ENCODE data around the gene RHOV. TPM values are rescaled to one million over a fixed set of nuclear protein-coding genes. Genes with fewer than 3 reads are reported as not detected.

RHOV gene
- total RNA-seq, 1 donor from 2014 or later, result 1.8 TPM

DNA sequence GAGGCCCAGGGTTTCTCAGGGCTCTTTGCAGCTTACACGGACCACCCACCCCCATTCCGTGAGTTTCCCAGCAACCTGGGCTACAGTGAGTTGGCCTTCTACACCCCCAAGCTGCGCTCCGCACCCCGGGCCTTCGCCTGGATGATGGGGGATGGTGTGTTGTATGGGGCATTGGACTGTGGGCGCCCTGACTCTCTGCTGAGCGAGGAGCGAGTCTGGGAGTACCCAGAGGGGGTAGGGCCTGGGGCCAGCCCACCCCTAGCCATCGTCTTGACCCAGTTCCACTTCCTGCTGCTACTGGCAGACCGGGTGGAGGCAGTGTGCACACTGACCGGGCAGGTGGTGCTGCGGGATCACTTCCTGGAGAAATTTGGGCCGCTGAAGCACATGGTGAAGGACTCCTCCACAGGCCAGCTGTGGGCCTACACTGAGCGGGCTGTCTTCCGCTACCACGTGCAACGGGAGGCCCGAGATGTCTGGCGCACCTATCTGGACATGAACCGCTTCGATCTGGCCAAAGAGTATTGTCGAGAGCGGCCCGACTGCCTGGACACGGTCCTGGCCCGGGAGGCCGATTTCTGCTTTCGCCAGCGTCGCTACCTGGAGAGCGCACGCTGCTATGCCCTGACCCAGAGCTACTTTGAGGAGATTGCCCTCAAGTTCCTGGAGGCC, 25.6 kb upstream of the RHOV start:
- Mint-ChIP-seq H3K27me3 (ENCODE audit: unreplicated experiment) (peaks cover 3% of the 10 kb centered on the region), H3K27ac (ENCODE audit: unreplicated experiment) (no peak overlapping the region), H3K4me3 (ENCODE audit: unreplicated experiment) (no peak overlapping the region), H3K36me3 (ENCODE audit: unreplicated experiment) (no peaks in the 10 kb centered on the region), H3K4me1 (ENCODE audit: low read depth, unreplicated experiment) (peaks cover 2% of the 10 kb centered on the region), H3K9me3 (ENCODE audit: unreplicated experiment) (peaks cover 2% of the 10 kb centered on the region)
- no peak for DNase-seq
- TF ChIP-seq, protein P1, sequence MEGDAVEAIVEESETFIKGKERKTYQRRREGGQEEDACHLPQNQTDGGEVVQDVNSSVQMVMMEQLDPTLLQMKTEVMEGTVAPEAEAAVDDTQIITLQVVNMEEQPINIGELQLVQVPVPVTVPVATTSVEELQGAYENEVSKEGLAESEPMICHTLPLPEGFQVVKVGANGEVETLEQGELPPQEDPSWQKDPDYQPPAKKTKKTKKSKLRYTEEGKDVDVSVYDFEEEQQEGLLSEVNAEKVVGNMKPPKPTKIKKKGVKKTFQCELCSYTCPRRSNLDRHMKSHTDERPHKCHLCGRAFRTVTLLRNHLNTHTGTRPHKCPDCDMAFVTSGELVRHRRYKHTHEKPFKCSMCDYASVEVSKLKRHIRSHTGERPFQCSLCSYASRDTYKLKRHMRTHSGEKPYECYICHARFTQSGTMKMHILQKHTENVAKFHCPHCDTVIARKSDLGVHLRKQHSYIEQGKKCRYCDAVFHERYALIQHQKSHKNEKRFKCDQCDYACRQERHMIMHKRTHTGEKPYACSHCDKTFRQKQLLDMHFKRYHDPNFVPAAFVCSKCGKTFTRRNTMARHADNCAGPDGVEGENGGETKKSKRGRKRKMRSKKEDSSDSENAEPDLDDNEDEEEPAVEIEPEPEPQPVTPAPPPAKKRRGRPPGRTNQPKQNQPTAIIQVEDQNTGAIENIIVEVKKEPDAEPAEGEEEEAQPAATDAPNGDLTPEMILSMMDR (IDR thresholded peaks at IDR 0.05; ENCODE audit: partially characterized antibody, unreplicated experiment), result no peak

DNA sequence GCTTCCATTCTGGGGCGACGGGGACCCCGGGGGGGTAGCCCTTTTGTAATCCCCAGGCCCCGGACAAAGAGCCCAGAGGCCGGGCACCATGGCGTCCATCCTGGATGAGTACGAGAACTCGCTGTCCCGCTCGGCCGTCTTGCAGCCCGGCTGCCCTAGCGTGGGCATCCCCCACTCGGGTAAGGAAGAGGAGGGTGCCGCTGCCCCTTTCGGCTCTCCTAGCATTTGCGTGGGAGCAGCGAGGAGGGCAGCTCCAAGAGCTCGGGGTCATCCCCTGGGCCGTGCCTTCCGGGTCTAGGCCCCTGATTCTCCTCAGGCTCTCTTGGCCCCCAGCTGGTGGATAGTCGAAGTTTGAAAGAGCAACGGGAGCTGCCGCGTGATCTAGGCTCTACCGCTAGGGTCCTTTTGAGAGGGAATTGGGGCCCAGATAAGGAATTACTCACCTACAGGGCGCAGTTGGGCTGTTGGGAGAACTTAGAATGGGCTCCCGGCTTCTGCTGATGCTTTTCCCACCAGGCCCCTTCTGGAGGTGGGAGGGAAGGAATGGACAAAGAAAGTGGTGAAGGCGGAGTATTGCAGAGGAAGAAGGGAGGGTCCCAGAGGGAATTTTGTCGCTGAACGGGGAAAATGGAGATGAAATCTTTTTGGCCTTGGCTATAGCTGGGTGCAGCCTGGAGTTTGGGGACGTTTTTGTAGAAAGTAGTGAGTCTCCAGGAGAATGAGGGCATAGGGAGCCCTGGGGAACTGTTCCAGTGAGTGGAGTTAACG, 20.8 kb upstream of the RHOV start:
- Mint-ChIP-seq H3K36me3 (ENCODE audit: unreplicated experiment) (no peaks in the 10 kb centered on the region), H3K9me3 (ENCODE audit: unreplicated experiment) (no peaks in the 10 kb centered on the region), H3K4me1 (ENCODE audit: low read depth, unreplicated experiment) (peaks cover 3% of the 10 kb centered on the region), H3K27ac (ENCODE audit: unreplicated experiment) (peak overlapping the region; percentile 94), H3K27me3 (ENCODE audit: unreplicated experiment) (peaks cover 11% of the 10 kb centered on the region), H3K4me3 (ENCODE audit: unreplicated experiment) (peak overlapping the region; percentile 97)
- peak; percentile 65 for DNase-seq
- TF ChIP-seq, protein P1 (IDR thresholded peaks at IDR 0.05; ENCODE audit: partially characterized antibody, unreplicated experiment), result no peak

DNA sequence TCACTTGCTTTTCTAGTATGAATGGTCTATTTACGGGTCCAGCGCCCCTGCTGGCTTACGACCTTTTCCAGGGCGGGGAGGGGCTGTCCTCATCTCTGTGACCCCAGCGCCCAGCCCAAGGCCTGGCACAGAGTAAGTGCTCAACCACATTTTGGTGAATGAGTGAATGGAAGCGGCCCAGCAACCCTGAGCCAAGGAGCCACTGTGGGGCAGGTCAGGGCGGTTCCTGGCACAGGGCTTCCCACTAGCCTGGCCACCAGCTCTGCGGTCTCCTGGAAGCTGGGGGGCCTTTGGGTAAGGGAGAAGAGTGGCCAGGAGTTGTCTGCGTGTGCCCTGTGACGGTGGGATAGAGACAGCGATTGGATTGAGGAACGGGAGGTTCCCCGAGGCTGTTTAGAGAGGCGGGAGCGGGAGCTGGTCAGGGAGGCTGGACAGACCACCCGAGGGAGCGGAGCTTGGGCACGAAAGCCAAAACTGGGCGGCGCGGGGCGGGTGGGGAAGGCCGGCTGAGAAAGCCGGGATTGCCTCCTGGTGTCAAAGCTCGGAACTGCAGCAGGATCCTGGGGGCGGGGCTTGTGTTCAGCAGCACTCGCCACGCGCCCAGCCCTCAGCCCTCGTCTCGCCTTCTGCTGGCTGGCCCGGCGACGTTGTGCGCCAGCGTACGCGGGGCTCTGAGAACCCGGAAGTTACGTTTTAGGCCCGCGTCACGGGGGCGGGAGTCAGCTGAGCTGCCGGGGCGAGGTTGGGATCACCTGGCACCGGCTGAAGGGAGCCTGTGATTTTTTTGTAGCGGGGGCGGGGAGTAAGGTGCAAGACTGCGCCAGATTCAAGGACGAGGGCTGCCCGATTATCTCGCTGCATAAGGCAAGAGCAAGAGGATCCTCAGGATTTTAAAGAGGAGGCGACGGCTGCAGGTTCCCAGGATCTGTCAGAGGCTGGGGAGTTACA, 20.0 kb upstream of the RHOV start, which contains the start of gene VPS18:
VPS18 (plus strand) TSS at position 718 of the 948 bp plus-strand sequence. CDS start 319 bp downstream, outside the sequence.
- TF ChIP-seq, protein P1 (IDR thresholded peaks at IDR 0.05; ENCODE audit: partially characterized antibody, unreplicated experiment), result peak; percentile 98
- Mint-ChIP-seq H3K36me3 (ENCODE audit: unreplicated experiment) (no peaks in the 10 kb centered on the region), H3K4me3 (ENCODE audit: unreplicated experiment) (peak within 1 kb of the TSS; percentile 97), H3K9me3 (ENCODE audit: unreplicated experiment) (no peaks in the 10 kb centered on the region), H3K4me1 (ENCODE audit: low read depth, unreplicated experiment) (peaks cover 3% of the 10 kb centered on the region), H3K27me3 (ENCODE audit: unreplicated experiment) (peaks cover 11% of the 10 kb centered on the region), H3K27ac (ENCODE audit: unreplicated experiment) (peak within 1 kb of the TSS; percentile 94)
- DNase-seq, result peak; percentile 100

DNA sequence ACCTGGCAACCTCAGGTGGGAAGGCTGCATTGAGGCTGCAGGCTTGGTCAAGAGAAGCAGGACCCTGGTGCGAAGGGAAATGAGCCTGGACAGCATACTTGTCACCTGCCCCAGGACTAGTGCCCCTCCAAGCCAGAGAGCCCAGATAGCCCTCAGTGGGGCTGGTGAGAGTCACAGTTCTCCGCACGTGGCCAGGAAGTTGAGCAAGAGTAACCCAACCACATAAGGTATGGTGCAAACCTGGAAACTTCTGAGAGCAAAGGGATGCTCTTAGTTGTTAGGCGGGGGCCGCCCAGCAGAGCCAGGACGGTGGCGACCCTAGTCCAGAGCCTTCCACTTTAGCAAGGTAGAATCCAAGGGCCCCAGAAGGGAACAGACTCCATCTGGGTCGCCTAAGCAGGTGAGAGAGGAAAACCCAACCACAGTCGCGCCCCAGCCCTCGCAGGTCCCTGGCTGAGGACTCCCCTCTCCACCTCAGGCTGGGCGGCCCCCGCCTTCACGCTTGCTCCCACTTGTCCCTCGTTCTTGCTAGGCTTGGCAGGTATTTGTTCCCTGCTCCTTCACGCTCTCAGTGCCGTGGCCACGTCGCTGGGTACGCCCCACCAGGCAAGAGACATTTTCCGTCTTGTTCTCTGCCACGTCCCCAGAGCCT, 19.1 kb upstream of the RHOV start:
- Mint-ChIP-seq H3K27ac (ENCODE audit: unreplicated experiment) (no peak overlapping the region), H3K4me1 (ENCODE audit: low read depth, unreplicated experiment) (peaks cover 3% of the 10 kb centered on the region), H3K36me3 (ENCODE audit: unreplicated experiment) (no peaks in the 10 kb centered on the region), H3K4me3 (ENCODE audit: unreplicated experiment) (peak overlapping the region; percentile 97), H3K27me3 (ENCODE audit: unreplicated experiment) (peaks cover 11% of the 10 kb centered on the region), H3K9me3 (ENCODE audit: unreplicated experiment) (no peaks in the 10 kb centered on the region)
- TF ChIP-seq, protein P1 (IDR thresholded peaks at IDR 0.05; ENCODE audit: partially characterized antibody, unreplicated experiment), result no peak
- DNase-seq, result no peak
